SK-N-SH treated with all-trans-retinoic acid at 6 μM for 48 hours (cell line): ENCODE results near the gene DMRTC2.

Source experiments
- ATAC-seq: fragments of 200-7000 bp; cut with Tn5 transposase; 3 replicates; pipeline ENCODE4 v1.9.1; 2020; ENCODE audit warnings: mild to moderate bottlenecking, moderate library complexity
- ARNTL ChIP-seq: fragments of 450-650 bp; formaldehyde crosslinking; IDR thresholded peaks from 2 replicates; pipeline ENCODE4 v1.5.0; 2020; ENCODE audit warnings: low read depth, mild to moderate bottlenecking, moderate library complexity, borderline replicate concordance
- BACH2 ChIP-seq: fragments of 250-450 bp; sonication (Bioruptor Pico); IDR thresholded peaks from 2 replicates; pipeline ENCODE4 v1.9.0; 2021; ENCODE audit warnings: mild to moderate bottlenecking, borderline replicate concordance
- ESRRG ChIP-seq: fragments of 250-450 bp; sonication (Bioruptor Pico); IDR thresholded peaks from 2 replicates; pipeline ENCODE4 v1.6.1; 2021; ENCODE audit warnings: mild to moderate bottlenecking
- GLIS3 ChIP-seq: fragments of 250-450 bp; sonication (Bioruptor Pico); IDR thresholded peaks from 2 replicates; pipeline ENCODE4 v1.5.0; 2020; ENCODE audit warnings: mild to moderate bottlenecking, moderate library complexity
- ISL1 ChIP-seq: fragments of 250-450 bp; sonication (Bioruptor Pico); IDR thresholded peaks from 2 replicates; pipeline ENCODE4 v2.1.2; 2022; ENCODE audit warnings: mild to moderate bottlenecking, moderate library complexity
- OSR1 ChIP-seq: fragments of 250-450 bp; sonication (Bioruptor Pico); IDR thresholded peaks from 2 replicates; pipeline ENCODE4 v1.8.0; 2022; ENCODE audit warnings: moderate library complexity, mild to moderate bottlenecking, inconsistent platforms
- PPARA ChIP-seq: fragments of 250-450 bp; sonication (Bioruptor Pico); IDR thresholded peaks from 2 replicates; pipeline ENCODE4 v1.5.0; 2020; ENCODE audit warnings: mild to moderate bottlenecking, borderline replicate concordance
- RARB ChIP-seq: fragments of 250-450 bp; sonication (Bioruptor Pico); IDR thresholded peaks from 2 replicates; pipeline ENCODE4 v1.8.0; 2021; ENCODE audit warnings: mild to moderate bottlenecking, moderate library complexity
- SNAI2 ChIP-seq: fragments of 250-450 bp; sonication (Bioruptor Pico); IDR thresholded peaks from 2 replicates; pipeline ENCODE4 v1.5.0; 2020; ENCODE audit warnings: mild to moderate bottlenecking, moderate library complexity
- TCF4 ChIP-seq: fragments of 250-450 bp; sonication (Bioruptor Pico); IDR thresholded peaks from 2 replicates; pipeline ENCODE4 v1.8.0; 2021; ENCODE audit warnings: mild to moderate bottlenecking, moderate library complexity, borderline replicate concordance
- TOX ChIP-seq: fragments of 250-450 bp; sonication (Bioruptor Pico); IDR thresholded peaks from 2 replicates; pipeline ENCODE4 v1.8.0; 2021; ENCODE audit warnings: mild to moderate bottlenecking, moderate library complexity, borderline replicate concordance
- ZC3H10 ChIP-seq: fragments of 250-450 bp; sonication (Bioruptor Pico); IDR thresholded peaks from 2 replicates; pipeline ENCODE4 v1.5.1; 2021; ENCODE audit warnings: mild to moderate bottlenecking, moderate library complexity
- ZFP3 ChIP-seq: fragments of 250-450 bp; sonication (Bioruptor Pico); IDR thresholded peaks from 2 replicates; pipeline ENCODE4 v1.5.0; 2020; ENCODE audit warnings: mild to moderate bottlenecking, moderate library complexity
- ZFP30 ChIP-seq: fragments of 450-650 bp; formaldehyde crosslinking; IDR thresholded peaks from 2 replicates; pipeline ENCODE4 v1.5.0; 2022; ENCODE audit warnings: mild to moderate bottlenecking, moderate library complexity
- ZNF565 ChIP-seq: fragments of 450-650 bp; formaldehyde crosslinking; conservative IDR thresholded peaks from 2 replicates; pipeline ENCODE4 v1.5.0; 2020; ENCODE audit warnings: low read depth, mild to moderate bottlenecking, moderate library complexity
- ZNF70 ChIP-seq: fragments of 450-650 bp; formaldehyde crosslinking; IDR thresholded peaks from 2 replicates; pipeline ENCODE4 v1.5.0; 2020; ENCODE audit warnings: mild to moderate bottlenecking, moderate library complexity
- ZNF8 ChIP-seq: fragments of 450-650 bp; formaldehyde crosslinking; IDR thresholded peaks from 2 replicates; pipeline ENCODE4 v1.5.0; 2020; ENCODE audit warnings: mild to moderate bottlenecking, moderate library complexity
- TF ChIP-seq, protein P1 (sequence below): fragments of 250-450 bp; sonication (Bioruptor Pico); IDR thresholded peaks from 2 replicates; pipeline ENCODE4 v1.5.0; 2020; ENCODE audit warnings: mild to moderate bottlenecking, moderate library complexity
- TF ChIP-seq, protein P2 (sequence below): fragments of 250-450 bp; sonication (Bioruptor Pico); IDR thresholded peaks from 2 replicates; pipeline ENCODE4 v1.8.0; 2020; ENCODE audit warnings: mild to moderate bottlenecking, moderate library complexity, borderline replicate concordance
- TF ChIP-seq, protein P3 (sequence below): fragments of 250-450 bp; sonication (Bioruptor Pico); IDR thresholded peaks from 2 replicates; pipeline ENCODE4 v1.5.1; 2021; ENCODE audit warnings: mild to moderate bottlenecking, moderate library complexity
- TF ChIP-seq, protein P4 (sequence below): fragments of 250-450 bp; sonication (Bioruptor Pico); IDR thresholded peaks from 2 replicates; pipeline ENCODE4 v1.8.0; 2021; ENCODE audit warnings: low read depth, mild to moderate bottlenecking, moderate library complexity, borderline replicate concordance

The DMRTC2 gene

DNA sequence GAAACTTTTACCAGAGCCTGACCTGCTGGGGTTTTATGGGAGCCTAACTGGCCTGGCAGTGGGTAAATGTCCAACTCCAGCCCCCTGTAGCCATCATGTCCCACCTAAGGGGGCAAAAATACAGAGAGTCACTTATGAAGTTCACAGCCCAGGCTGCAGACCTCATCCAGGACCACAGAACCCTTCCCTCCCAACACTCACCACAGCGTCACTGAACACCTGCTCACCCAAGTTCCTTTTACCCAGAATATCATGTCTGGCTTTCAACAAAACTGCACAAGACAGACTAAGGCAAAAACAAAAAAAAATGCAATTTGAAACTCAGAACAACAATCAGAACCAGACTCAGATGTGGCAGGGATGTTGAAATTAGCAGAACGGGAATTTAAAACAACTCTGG is 42.1 kb upstream of the DMRTC2 start:
- no peak for ATAC-seq
- TF ChIP-seq GLIS3 (no peak), ZFP30 (CRISPR knock-in tag) (no peak), ISL1 (CRISPR knock-in tag) (no peak), ARNTL (CRISPR knock-in tag) (no peak), ZNF70 (no peak), TOX (CRISPR knock-in tag) (no peak), ESRRG (no peak), SNAI2 (CRISPR knock-in tag) (no peak), OSR1 (CRISPR knock-in tag) (no peak)
- TF ChIP-seq, protein P1, sequence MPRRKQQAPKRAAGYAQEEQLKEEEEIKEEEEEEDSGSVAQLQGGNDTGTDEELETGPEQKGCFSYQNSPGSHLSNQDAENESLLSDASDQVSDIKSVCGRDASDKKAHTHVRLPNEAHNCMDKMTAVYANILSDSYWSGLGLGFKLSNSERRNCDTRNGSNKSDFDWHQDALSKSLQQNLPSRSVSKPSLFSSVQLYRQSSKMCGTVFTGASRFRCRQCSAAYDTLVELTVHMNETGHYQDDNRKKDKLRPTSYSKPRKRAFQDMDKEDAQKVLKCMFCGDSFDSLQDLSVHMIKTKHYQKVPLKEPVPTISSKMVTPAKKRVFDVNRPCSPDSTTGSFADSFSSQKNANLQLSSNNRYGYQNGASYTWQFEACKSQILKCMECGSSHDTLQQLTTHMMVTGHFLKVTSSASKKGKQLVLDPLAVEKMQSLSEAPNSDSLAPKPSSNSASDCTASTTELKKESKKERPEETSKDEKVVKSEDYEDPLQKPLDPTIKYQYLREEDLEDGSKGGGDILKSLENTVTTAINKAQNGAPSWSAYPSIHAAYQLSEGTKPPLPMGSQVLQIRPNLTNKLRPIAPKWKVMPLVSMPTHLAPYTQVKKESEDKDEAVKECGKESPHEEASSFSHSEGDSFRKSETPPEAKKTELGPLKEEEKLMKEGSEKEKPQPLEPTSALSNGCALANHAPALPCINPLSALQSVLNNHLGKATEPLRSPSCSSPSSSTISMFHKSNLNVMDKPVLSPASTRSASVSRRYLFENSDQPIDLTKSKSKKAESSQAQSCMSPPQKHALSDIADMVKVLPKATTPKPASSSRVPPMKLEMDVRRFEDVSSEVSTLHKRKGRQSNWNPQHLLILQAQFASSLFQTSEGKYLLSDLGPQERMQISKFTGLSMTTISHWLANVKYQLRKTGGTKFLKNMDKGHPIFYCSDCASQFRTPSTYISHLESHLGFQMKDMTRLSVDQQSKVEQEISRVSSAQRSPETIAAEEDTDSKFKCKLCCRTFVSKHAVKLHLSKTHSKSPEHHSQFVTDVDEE: no peak
- TF ChIP-seq, protein P2, sequence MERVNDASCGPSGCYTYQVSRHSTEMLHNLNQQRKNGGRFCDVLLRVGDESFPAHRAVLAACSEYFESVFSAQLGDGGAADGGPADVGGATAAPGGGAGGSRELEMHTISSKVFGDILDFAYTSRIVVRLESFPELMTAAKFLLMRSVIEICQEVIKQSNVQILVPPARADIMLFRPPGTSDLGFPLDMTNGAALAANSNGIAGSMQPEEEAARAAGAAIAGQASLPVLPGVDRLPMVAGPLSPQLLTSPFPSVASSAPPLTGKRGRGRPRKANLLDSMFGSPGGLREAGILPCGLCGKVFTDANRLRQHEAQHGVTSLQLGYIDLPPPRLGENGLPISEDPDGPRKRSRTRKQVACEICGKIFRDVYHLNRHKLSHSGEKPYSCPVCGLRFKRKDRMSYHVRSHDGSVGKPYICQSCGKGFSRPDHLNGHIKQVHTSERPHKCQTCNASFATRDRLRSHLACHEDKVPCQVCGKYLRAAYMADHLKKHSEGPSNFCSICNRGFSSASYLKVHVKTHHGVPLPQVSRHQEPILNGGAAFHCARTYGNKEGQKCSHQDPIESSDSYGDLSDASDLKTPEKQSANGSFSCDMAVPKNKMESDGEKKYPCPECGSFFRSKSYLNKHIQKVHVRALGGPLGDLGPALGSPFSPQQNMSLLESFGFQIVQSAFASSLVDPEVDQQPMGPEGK (CRISPR knock-in tag): no peak

DNA sequence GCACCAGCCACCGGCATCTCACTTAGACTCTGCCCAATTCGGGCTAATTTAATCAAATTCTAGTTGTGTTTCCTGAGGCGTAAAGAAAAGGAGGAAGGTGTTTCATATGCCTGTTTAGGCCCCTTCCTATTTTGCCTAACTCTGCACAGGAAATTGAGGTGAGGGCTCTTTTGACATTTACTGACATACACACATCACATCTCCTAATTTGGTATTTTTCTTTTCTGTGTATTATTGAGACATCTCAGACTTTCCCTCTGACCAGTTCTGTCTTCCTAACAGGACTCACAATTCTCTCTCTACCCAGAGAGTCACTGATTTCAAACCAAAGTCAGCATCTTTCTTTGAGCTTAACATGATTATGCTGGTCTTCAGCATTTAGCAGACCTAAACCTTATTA is 40.5 kb upstream of the DMRTC2 start:
- no peak for ATAC-seq
- no peak for TF ChIP-seq RARB (CRISPR knock-in tag)
- TF ChIP-seq OSR1 (CRISPR knock-in tag): no peak
- TF ChIP-seq, protein P3, sequence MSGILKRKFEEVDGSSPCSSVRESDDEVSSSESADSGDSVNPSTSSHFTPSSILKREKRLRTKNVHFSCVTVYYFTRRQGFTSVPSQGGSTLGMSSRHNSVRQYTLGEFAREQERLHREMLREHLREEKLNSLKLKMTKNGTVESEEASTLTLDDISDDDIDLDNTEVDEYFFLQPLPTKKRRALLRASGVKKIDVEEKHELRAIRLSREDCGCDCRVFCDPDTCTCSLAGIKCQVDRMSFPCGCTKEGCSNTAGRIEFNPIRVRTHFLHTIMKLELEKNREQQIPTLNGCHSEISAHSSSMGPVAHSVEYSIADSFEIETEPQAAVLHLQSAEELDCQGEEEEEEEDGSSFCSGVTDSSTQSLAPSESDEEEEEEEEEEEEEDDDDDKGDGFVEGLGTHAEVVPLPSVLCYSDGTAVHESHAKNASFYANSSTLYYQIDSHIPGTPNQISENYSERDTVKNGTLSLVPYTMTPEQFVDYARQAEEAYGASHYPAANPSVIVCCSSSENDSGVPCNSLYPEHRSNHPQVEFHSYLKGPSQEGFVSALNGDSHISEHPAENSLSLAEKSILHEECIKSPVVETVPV (CRISPR knock-in tag): no peak
- no peak for TF ChIP-seq PPARA
- no peak for TF ChIP-seq BACH2
- no peak for TF ChIP-seq TOX (CRISPR knock-in tag)
- TF ChIP-seq, protein P2 (CRISPR knock-in tag): no peak
- no peak for TF ChIP-seq ZNF8 (CRISPR knock-in tag)
- TF ChIP-seq ZFP3: no peak
- no peak for TF ChIP-seq ZC3H10 (CRISPR knock-in tag)
- TF ChIP-seq, all 23 proteins: peak for 0

DNA sequence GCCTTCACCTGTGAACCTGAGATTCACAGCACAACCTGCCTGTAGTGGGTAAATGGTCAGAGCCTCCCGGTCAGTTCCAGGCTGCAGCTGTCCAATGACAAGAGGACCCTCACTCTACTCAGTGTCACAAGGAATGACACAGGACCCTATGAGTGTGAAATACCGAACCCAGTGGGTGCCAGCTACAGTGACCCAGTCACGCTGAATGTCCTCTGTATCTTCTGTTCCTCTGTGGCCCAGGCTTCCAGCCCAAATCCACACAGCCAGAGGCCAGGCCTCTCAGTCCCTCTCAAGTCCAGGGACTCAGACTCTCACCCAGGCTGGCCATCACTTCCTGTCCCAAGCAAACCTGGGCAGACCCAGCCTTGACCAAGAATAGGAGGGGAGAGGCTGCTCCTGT is 37.7 kb upstream of the DMRTC2 start:
- no peak for ATAC-seq
- TF ChIP-seq SNAI2 (CRISPR knock-in tag): no peak
- no peak for TF ChIP-seq ARNTL (CRISPR knock-in tag)
- TF ChIP-seq GLIS3: no peak
- TF ChIP-seq ZNF70: no peak
- no peak for TF ChIP-seq ZC3H10 (CRISPR knock-in tag)
- no peak for TF ChIP-seq PPARA
- no peak for TF ChIP-seq TCF4 (CRISPR knock-in tag)
- no peak for TF ChIP-seq ISL1 (CRISPR knock-in tag)
- TF ChIP-seq, protein P4, sequence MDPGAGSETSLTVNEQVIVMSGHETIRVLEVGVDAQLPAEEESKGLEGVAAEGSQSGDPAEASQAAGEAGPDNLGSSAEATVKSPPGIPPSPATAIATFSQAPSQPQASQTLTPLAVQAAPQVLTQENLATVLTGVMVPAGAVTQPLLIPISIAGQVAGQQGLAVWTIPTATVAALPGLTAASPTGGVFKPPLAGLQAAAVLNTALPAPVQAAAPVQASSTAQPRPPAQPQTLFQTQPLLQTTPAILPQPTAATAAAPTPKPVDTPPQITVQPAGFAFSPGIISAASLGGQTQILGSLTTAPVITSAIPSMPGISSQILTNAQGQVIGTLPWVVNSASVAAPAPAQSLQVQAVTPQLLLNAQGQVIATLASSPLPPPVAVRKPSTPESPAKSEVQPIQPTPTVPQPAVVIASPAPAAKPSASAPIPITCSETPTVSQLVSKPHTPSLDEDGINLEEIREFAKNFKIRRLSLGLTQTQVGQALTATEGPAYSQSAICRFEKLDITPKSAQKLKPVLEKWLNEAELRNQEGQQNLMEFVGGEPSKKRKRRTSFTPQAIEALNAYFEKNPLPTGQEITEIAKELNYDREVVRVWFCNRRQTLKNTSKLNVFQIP (CRISPR knock-in tag): no peak
- TF ChIP-seq, protein P3 (CRISPR knock-in tag): no peak
- TF ChIP-seq ZFP3: no peak
- TF ChIP-seq ZNF565: no peak
- TF ChIP-seq, protein P2 (CRISPR knock-in tag): no peak
- TF ChIP-seq OSR1 (CRISPR knock-in tag): no peak
